ENCODE data around the gene NCL. TPM values are rescaled to one million over a fixed set of nuclear protein-coding genes. Genes with fewer than 3 reads are reported as not detected.

NCL gene
- total and polyA plus RNA-seq, 2 of the 13 experiments (the other 11 are each of a cell fraction or from before 2014, with no cell fraction given) = 105 to 779 TPM

GRCh38 chr2:231464576-231465540 lies 574 bp upstream of the NCL start (continued):
- TF ChIP-seq, protein P1, sequence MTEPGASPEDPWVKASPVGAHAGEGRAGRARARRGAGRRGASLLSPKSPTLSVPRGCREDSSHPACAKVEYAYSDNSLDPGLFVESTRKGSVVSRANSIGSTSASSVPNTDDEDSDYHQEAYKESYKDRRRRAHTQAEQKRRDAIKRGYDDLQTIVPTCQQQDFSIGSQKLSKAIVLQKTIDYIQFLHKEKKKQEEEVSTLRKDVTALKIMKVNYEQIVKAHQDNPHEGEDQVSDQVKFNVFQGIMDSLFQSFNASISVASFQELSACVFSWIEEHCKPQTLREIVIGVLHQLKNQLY (CRISPR knock-in tag; IDR thresholded peaks at IDR 0.05) = no peak
- TF ChIP-seq ZFY (CRISPR knock-in tag; IDR thresholded peaks at IDR 0.05) (peak; percentile 58), CAMTA2 (CRISPR knock-in tag; IDR thresholded peaks at IDR 0.05; ENCODE audit: borderline replicate concordance) (no peak; the same call in none of the 2 replicates), NKX3-1 (CRISPR knock-in tag; IDR thresholded peaks at IDR 0.05) (peak; percentile 79), ZNF12 (CRISPR knock-in tag; IDR thresholded peaks at IDR 0.05) (no peak), ZNF264 (CRISPR knock-in tag; IDR thresholded peaks at IDR 0.05) (peak; percentile 86), LCORL (IDR thresholded peaks at IDR 0.05) (no peak), LCORL (CRISPR knock-in tag; IDR thresholded peaks at IDR 0.05) (peak; percentile 87), ZNF496 (CRISPR knock-in tag; IDR thresholded peaks at IDR 0.05; ENCODE audit: insufficient replicate concordance) (no peak), ZXDC (CRISPR knock-in tag; IDR thresholded peaks at IDR 0.05) (no peak), BORCS8-MEF2B (CRISPR knock-in tag; IDR thresholded peaks at IDR 0.05) (no peak), ZNF260 (CRISPR knock-in tag; IDR thresholded peaks at IDR 0.05; ENCODE audit: borderline replicate concordance, low read depth) (no peak), ZSCAN25 (CRISPR knock-in tag; IDR thresholded peaks at IDR 0.05) (no peak), ELK4 (CRISPR knock-in tag; IDR thresholded peaks at IDR 0.05; ENCODE audit: borderline replicate concordance) (0 out of 2 replicates have a peak, but pooled peaks have one; percentile 42), ZFP37 (CRISPR knock-in tag; IDR thresholded peaks at IDR 0.05; ENCODE audit: borderline replicate concordance) (peak; percentile 88; the same call in 1 of the 2 replicates), SKIL (CRISPR knock-in tag; IDR thresholded peaks at IDR 0.05; ENCODE audit: borderline replicate concordance) (no peak), BRD4 (CRISPR knock-in tag; IDR thresholded peaks at IDR 0.05) (peak; percentile 79), ELF4 (CRISPR knock-in tag; IDR thresholded peaks at IDR 0.05; ENCODE audit: borderline replicate concordance) (no peak; the same call in 1 of the 2 replicates), KDM4B (CRISPR knock-in tag; IDR thresholded peaks at IDR 0.05) (peak; percentile 31; the same call in 1 of the 2 replicates), MAFF (IDR thresholded peaks at IDR 0.05; ENCODE audit: low read depth, low read length) (no peak), ZFX (CRISPR knock-in tag; IDR thresholded peaks at IDR 0.05; ENCODE audit: low read depth) (peak; percentile 30)
- TF ChIP-seq, protein P2, sequence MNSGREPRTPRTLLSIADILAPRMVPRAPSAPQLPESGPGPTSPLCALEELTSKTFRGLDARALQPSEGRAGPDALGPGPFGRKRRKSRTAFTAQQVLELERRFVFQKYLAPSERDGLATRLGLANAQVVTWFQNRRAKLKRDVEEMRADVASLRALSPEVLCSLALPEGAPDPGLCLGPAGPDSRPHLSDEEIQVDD (CRISPR knock-in tag; IDR thresholded peaks at IDR 0.05; ENCODE audit: borderline replicate concordance) = peak; percentile 87; the same call in 1 of the 2 replicates

Measured in HepG2 (cell line).